Activated CD4-positive, alpha-beta T cell treated with anti-CD3 and anti-CD28 coated beads, Interleukin-2, amount 50 U/mL, for 24 hours (primary cell): ENCODE results near the gene ANO10.
"Not testable (repeated sequence)": the region's sequence is repeated elsewhere in the genome, so short reads cannot be mapped to it uniquely, and the experiment has no call there.

Source experiments
- DNase-seq, 2 donors: peaks; one replicate each; pipeline ENCODE4 v3.0.0-alpha.2; 2020; ENCODE audit warnings: low read depth in 1 of 2, low spot score in 1 of 2

Gene ANO10

GRCh38 chr3:43621656-43622432, at the start of gene ANO10:
ANO10 (minus strand) TSS chr3:43622011; CDS start chr3:43605852, 16,159 bp downstream.
- peak; percentile 93 to 97 for DNase-seq

GRCh38 chr3:43670635-43671522, 49.1 kb upstream of the ANO10 start:
- DNase-seq = no peak

GRCh38 chr3:43665011-43665410, 43.2 kb upstream of the ANO10 start:
- not testable (repeated sequence) for DNase-seq

- DNase-seq = not testable (repeated sequence)
Measured at GRCh38 chr3:43661376-43661775, 39.6 kb upstream of the ANO10 start.

- DNase-seq = no peak
Measured at GRCh38 chr3:43659250-43659880, 37.6 kb upstream of the ANO10 start.

- DNase-seq = not testable (repeated sequence)
Measured at GRCh38 chr3:43656390-43656789, 34.6 kb upstream of the ANO10 start.

GRCh38 chr3:43650345-43650744, 28.5 kb upstream of the ANO10 start:
- DNase-seq = no peak

GRCh38 chr3:43649365-43649968, 27.7 kb upstream of the ANO10 start:
- no peak for DNase-seq

- DNase-seq = no peak
Measured at GRCh38 chr3:43648957-43649356, 27.1 kb upstream of the ANO10 start.

GRCh38 chr3:43647331-43648166, 25.7 kb upstream of the ANO10 start:
- no peak for DNase-seq

GRCh38 chr3:43644443-43644842, 22.6 kb upstream of the ANO10 start:
- DNase-seq = no peak

GRCh38 chr3:43641306-43642114, 19.7 kb upstream of the ANO10 start:
- no peak for DNase-seq

GRCh38 chr3:43640681-43641080, 18.9 kb upstream of the ANO10 start:
- no peak for DNase-seq

GRCh38 chr3:43638594-43639447, 17.0 kb upstream of the ANO10 start:
- no peak for DNase-seq

- no peak for DNase-seq
Measured at GRCh38 chr3:43637702-43638101, 15.9 kb upstream of the ANO10 start.

- DNase-seq = no peak
Measured at GRCh38 chr3:43632986-43633385, 11.2 kb upstream of the ANO10 start.

- no peak for DNase-seq
Measured at GRCh38 chr3:43632269-43632733, 10.5 kb upstream of the ANO10 start.

GRCh38 chr3:43629741-43630140, 7.9 kb upstream of the ANO10 start:
- no peak for DNase-seq
